Uterus (tissue), 2 donors: ENCODE results near the gene HEMK1.

Experiments
- CTCF ChIP-seq, 4 experiments: fragments of 200-600 bp in 2 of 4; fragments of 450-650 bp in 2 of 4; sonication (generic) in 2 of 4; IDR thresholded peaks; one replicate each; pipeline ENCODE4 v1.5.1; 2016 to 2019; ENCODE audit warnings: antibody characterized with exemption in 4 of 4, mild to moderate bottlenecking in 2 of 4, moderate library complexity in 1 of 4
- POLR2A ChIP-seq, 2 donors: fragments of 450-650 bp; IDR thresholded peaks; one replicate each; pipeline ENCODE4 v1.6.1; 2016; ENCODE audit warnings: antibody characterized with exemption in 2 of 2, mild to moderate bottlenecking in 1 of 2, moderate library complexity in 1 of 2

- TF ChIP-seq CTCF (IDR thresholded peaks at IDR 0.05) (no peak), POLR2A (IDR thresholded peaks at IDR 0.05) (no peak)
Observed at GRCh38 chr3:50592568-50592967, 23.2 kb downstream of the HEMK1 start.
